IPS-18a (cell line): ENCODE data around the gene AHCYL2.
"Not testable (repeated sequence)": the region's sequence is repeated elsewhere in the genome, so short reads cannot be mapped to it uniquely, and the experiment has no call there.

ENCODE experiments used
- H3K27ac ChIP-seq: one replicate; pipeline ENCODE4 v1.5.1; 2013; ENCODE audit warnings: low read length
- H3K27me3 ChIP-seq: one replicate; pipeline ENCODE4 v1.6.1; 2013; ENCODE audit warnings: mild to moderate bottlenecking, low read length; ENCODE audit not compliant: control insufficient read depth, insufficient read depth
- H3K36me3 ChIP-seq: one replicate; pipeline ENCODE4 v1.6.1; 2013; ENCODE audit warnings: low read depth, low read length; ENCODE audit not compliant: control insufficient read depth
- H3K4me1 ChIP-seq: one replicate; pipeline ENCODE4 v1.6.1; 2013; ENCODE audit warnings: low read depth, low read length; ENCODE audit not compliant: control insufficient read depth
- H3K4me3 ChIP-seq: one replicate; pipeline ENCODE4 v1.5.1; 2013; ENCODE audit warnings: low read length
- H3K9ac ChIP-seq: one replicate; pipeline ENCODE4 v1.6.1; 2013; ENCODE audit warnings: mild to moderate bottlenecking, low read length, moderate library complexity
- H3K9me3 ChIP-seq: one replicate; pipeline ENCODE4 v1.6.1; 2013; ENCODE audit warnings: low read depth, low read length; ENCODE audit not compliant: control insufficient read depth

The AHCYL2 gene

GRCh38 chr7:129469930-129470329, 245.1 kb downstream of the AHCYL2 start:
- Histone ChIP-seq H3K36me3 (peaks cover 8% of the 10 kb centered on the region), H3K9ac (no peak overlapping the region), H3K4me3 (no peak overlapping the region), H3K27ac (no peak overlapping the region), H3K9me3 (no peaks in the 10 kb centered on the region), H3K27me3 (no peaks in the 10 kb centered on the region), H3K4me1 (peaks cover 7% of the 10 kb centered on the region)

GRCh38 chr7:129470411-129470810, 245.6 kb downstream of the AHCYL2 start:
- H3K9ac ChIP-seq, result no peak overlapping the region
- no peak overlapping the region for H3K27ac ChIP-seq
- H3K4me1 ChIP-seq, result peaks cover 7% of the 10 kb centered on the region
- no peak overlapping the region for H3K4me3 ChIP-seq
- peaks cover 3% of the 10 kb centered on the region for H3K36me3 ChIP-seq
- H3K27me3 ChIP-seq, result no peaks in the 10 kb centered on the region
- no peaks in the 10 kb centered on the region for H3K9me3 ChIP-seq

- Histone ChIP-seq H3K27ac (no peak overlapping the region), H3K4me3 (no peak overlapping the region), H3K27me3 (no peaks in the 10 kb centered on the region), H3K9me3 (no peaks in the 10 kb centered on the region), H3K9ac (no peak overlapping the region), H3K4me1 (peaks cover 7% of the 10 kb centered on the region), H3K36me3 (peaks cover 3% of the 10 kb centered on the region)
These were observed 246.6 kb downstream of the AHCYL2 start for GRCh38 chr7:129471402-129471827.

- H3K27ac ChIP-seq, H3K9ac ChIP-seq, H3K4me3 ChIP-seq, H3K27me3 ChIP-seq, H3K4me1 ChIP-seq, H3K36me3 ChIP-seq, H3K9me3 ChIP-seq: not testable (repeated sequence)
These were observed 251.1 kb downstream of the AHCYL2 start for GRCh38 chr7:129475931-129476330.

GRCh38 chr7:129476398-129476797, 251.6 kb downstream of the AHCYL2 start:
- not testable (repeated sequence) for H3K4me1 ChIP-seq, H3K9me3 ChIP-seq, H3K9ac ChIP-seq, H3K27me3 ChIP-seq, H3K4me3 ChIP-seq, H3K36me3 ChIP-seq, H3K27ac ChIP-seq
